Measurements from ENCODE around the gene PHTF2. TPM values are rescaled to one million over a fixed set of nuclear protein-coding genes. Genes with fewer than 3 reads are reported as not detected.
"Not testable (repeated sequence)": the region's sequence is repeated elsewhere in the genome, so short reads cannot be mapped to it uniquely, and the experiment has no call there.

Gene PHTF2
- total RNA-seq, 1 donor from 2014 or later, result 14.5 TPM

DNA sequence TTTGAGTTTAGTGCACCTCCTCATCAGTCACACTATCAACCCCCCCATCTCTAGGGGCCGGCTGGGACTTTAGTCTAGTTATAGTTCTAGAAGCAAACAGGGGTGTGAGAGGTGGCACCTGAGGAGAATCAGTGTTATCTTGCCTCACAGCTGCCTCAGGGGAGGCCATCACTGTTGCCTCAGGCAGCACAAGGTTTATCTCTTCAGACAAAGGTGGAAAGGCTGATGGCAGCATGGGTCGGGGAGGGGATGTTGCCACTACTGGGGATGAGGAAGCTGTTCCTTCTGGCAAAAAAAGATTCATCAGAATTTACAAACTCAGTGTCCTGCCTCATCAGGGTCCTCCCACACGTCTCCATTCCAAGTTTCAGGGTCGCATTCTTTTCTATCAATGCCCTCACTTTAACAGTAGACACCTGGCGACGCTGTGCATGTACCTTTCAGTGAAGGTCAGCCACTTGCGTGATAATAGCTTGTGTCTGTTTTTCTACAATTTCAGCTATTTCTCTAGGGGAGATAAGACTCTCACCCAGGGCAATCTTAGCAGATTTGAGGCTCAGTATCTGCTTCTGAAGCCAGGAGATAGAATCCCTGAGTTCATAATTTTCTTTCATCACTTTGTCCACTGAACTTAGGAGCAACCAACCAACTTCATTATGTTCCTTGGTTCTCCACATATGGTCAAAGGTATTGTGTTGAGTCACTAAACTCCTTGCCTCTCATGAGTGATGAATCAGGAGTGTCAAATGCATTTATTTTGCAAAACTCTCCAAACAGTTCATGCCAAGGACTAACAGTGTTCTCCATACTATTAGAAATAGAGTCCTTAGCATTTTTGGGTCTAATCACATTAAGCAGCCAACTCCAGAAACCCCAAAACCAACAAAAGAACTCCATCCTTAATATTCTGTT is 75.1 kb downstream of the PHTF2 start:
- DNase-seq (ENCODE audit: low spot score), result not testable (repeated sequence)

DNA sequence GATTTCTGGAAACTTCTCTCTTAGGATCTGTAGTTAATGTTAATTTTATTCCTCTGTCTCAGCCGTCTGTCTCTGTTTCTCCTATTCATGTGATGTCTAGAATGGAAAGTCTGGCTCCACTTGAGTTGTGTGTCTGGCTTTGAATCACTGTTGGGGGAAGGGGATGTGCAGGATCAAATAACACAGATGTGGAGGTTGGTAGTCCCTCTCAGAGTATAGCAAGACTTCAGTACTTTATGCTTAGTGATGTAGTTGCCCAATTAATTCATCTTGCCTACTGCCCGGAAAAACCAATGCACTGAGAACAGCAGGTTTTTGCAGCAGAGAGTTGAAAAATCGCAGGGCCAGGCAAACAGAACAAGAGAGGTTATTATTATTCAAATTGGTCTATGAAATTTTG is 79.2 kb downstream of the PHTF2 start:
- no peak for DNase-seq (ENCODE audit: low spot score)

DNA sequence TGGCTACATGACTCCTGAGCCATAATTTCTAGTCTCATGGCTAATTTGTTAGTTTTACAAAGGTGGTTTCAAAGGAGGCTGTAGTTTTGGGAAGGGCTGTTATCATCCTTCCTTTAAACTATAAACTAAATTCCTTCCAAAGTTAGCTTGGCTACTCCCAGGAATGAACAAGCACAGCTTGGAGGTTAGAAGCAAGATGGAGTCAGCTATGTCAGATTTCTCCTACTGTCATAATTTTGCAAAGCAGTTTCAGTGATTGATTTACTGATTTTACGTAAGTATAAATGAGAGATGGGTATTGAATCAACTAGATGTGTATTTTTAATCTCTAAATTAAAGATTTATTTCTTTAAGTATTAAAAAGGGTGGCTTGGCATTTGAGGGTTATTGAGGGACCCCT is 79.9 kb downstream of the PHTF2 start:
- no peak for DNase-seq (ENCODE audit: low spot score)

DNA sequence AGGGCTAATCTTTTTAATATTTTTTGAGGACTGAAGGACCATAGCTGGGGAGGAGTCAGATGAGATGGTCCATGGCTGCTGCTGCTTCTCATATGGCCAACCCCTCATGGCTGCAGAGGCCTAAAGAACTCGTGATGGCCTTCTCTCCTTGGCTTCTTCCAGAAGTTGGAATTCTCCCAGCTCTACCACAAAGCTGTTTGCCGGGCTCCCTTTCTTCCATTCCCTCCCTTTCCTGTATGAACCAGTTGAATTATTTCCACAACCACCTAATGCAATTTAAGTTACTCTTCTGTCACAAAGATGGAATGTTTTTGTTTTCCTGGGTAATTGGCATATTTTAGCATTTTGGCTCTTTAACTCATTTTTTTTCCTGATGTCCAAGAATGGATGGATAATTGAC is 80.7 kb downstream of the PHTF2 start:
- no peak for DNase-seq (ENCODE audit: low spot score)

GRCh38 chr7:77881871-77882270 is 83.3 kb downstream of the PHTF2 start:
- DNase-seq (ENCODE audit: low spot score), result no peak

GRCh38 chr7:77885155-77885554 is 86.6 kb downstream of the PHTF2 start:
- DNase-seq (ENCODE audit: low spot score), result no peak

GRCh38 chr7:77887567-77887966 is 89.0 kb downstream of the PHTF2 start:
- DNase-seq (ENCODE audit: low spot score), result no peak

- DNase-seq (ENCODE audit: low spot score), result no peak
These were observed 90.4 kb downstream of the PHTF2 start for GRCh38 chr7:77888998-77889397.

DNA sequence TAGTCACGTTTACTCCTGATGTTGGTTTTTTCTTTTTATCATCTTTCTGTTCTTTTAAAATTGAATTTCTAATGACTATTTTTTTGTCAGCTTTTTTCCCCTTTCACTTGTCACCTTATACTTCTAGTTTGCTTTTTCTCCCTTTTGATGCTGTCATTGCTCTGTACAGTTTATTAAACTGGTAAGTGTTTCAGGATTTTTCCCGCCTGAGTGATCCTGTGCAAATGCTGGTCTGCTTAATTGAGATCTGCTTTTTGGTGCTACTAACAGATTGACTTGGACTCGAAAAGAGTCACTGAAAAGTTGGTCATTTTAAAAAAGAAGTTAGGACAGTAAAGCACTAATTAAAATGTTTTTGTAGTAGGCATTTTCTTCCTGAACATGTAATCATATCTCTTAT is 95.2 kb downstream of the PHTF2 start:
- no peak for DNase-seq (ENCODE audit: low spot score)

GRCh38 chr7:77894574-77895091 is 96.1 kb downstream of the PHTF2 start:
- DNase-seq (ENCODE audit: low spot score), result no peak

- no peak for DNase-seq (ENCODE audit: low spot score)
These were observed 97.3 kb downstream of the PHTF2 start for GRCh38 chr7:77895905-77896304.

DNA sequence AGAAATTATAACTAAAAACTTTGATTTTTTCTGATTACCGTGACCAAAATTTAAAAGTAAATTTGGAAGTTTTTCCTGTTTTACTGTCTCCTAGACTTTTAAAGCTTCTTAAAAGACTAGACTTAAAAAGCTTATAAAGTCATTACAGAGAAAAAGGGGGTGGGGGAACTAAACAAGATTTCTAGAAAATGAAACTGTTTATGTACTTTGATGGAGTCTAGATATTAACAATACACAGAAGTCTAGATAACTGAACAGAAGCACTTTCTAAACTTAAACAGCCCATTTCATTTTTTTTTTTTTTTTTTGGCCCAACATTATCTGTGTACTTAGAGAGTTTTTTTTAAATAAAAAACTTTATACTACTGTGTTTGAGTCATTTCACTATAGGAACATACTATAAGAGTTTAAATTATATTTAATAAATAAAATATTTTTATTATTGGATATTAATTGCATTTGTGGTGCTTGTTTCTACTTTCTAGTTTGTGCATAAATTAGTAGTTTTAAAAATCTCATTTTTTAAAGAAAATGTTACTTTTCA is 98.5 kb downstream of the PHTF2 start:
- no peak for DNase-seq (ENCODE audit: low spot score)

GRCh38 chr7:77899516-77899915 is 100.9 kb downstream of the PHTF2 start:
- no peak for DNase-seq (ENCODE audit: low spot score)

- no peak for DNase-seq (ENCODE audit: low spot score)
These were observed 105.0 kb downstream of the PHTF2 start for GRCh38 chr7:77903597-77903996.

DNA sequence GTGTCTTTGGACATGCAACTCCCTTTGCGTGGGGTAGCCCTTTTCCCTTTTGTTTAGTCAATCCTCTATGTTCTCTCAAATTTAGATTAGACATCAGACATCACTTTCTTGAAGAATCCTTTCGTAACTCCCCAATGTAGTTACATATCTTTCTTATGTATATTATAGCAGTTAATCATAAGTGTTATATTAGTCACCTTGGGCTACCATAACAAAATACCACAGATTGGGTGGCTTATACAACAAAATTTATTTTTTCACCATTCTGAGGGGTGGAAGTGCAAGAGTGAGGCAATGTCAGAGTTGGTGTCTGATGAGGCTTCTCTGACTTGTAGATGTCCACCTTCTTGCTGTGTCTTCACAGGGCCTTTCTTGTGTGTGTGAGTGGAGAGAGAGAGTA is 105.7 kb downstream of the PHTF2 start:
- DNase-seq (ENCODE audit: low spot score), result no peak

DNA sequence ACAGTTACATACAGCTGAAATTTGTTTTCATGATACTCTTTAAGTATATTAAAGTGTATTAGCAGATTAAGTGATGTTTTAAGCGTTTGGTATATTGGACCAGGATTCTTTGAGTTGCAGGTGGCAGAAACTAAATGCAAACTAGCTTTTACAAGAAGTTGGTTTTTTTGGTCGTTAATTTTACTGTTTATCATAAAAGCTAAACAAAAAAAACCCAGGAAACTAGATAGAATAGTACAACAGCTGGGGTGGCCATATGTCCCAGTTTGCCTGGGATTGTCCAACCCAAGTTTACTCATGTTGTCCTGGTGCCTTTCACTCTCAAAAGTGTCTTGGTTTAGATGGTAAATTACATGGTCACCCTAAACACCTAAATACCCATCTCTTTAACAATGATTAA is 108.7 kb downstream of the PHTF2 start:
- no peak for DNase-seq (ENCODE audit: low spot score)

DNA sequence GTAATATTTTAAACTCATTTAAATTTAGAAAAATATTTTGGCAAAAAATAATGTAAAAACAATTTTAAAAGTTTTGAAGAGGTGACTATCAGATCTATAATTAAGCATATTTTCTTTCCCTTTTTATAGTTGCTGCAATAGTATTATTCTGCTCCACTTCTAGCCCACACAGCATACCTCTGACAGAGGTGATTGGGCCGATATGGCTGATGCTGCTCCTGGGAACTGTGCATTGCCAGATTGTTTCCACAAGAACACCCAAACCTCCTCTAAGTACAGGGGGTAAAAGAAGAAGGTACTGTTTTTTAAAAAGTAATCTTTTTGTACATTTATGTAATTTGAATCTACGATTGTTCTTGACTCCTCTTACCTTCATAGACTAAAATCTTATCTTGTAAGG is 110.1 kb downstream of the PHTF2 start:
- no peak for DNase-seq (ENCODE audit: low spot score)

DNA sequence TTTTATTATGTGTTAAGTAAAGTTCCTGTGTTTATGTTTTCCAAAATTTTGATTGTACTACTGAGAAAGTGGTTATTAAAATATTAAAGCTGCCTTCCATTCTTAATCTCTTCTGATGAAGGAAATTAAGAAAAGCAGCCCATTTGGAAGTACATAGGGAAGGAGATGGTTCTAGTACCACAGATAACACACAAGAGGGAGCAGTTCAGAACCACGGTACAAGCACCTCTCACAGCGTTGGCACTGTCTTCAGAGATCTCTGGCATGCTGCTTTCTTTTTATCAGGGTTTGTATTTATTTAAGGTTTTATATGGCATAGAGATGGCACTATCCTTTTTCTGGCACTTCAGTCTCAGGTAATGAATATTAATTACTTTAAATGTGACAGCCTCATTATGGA is 111.6 kb downstream of the PHTF2 start:
- no peak for DNase-seq (ENCODE audit: low spot score)

DNA sequence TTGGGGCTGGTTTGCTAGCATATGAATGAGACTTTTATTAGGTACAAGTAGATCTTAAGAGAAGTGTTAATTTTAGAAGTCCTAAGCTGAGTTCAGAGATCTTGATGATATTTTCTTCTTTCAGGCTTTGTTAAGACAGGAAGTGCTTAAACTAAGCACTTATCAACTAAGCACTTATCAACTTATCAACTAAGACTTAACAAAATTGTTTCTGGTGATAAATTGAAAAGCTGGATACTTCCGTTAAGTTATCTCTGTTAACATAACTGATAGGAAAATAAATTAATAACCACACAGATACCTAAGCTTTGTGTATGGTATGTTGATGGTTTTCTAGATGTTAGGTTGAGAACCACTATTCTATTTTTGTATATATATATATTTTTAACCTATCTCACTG is 113.7 kb downstream of the PHTF2 start:
- DNase-seq (ENCODE audit: low spot score), result no peak

GRCh38 chr7:77913977-77914607 is 115.5 kb downstream of the PHTF2 start:
- DNase-seq (ENCODE audit: low spot score), result no peak

DNA sequence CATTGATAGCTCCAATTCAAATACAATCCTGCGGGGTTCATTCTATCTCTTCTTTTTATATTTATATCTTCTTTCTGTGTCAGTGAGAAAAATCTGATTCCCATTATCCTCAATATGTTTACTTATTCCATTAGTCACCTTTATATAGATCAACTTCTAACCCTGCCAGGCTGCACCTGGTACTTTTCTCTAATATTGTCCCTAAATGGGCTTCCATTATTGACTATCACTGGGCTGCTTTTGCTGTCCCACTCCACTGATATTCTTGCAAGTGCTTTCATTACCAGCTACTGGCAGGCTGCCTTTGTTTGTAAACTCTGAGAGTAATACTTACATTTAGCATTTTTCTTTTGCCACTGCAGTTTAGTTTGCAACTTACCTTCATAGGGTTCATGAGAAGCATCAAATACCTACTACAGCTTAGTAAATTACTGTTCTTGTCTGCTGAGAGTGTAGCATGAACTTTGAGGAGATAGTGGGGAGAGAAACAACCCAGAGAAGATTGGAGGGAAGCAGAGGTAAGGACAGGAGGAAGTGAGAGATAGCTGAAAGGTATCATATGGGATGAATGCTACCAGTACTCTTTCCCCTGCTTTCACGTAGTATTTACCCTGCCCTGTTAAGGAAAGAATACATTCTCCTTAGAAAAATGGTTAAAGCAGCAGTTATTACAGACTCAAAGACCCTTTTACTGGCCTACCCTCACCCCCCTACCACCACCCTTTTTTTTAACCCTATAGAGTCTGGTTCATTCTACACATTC is 119.1 kb downstream of the PHTF2 start:
- no peak for DNase-seq (ENCODE audit: low spot score)

GRCh38 chr7:77918676-77919075 is 120.1 kb downstream of the PHTF2 start:
- no peak for DNase-seq (ENCODE audit: low spot score)

All from mesenteric fat pad (tissue), 1 donor.